Glomerular visceral epithelial cell (primary cell): ENCODE measurements around the gene CISH.

Source experiments
- DNase-seq: peaks from one replicate; pipeline ENCODE4 v3.0.0-alpha.2; 2016; ENCODE audit errors: extremely low spot score

Gene CISH

DNA sequence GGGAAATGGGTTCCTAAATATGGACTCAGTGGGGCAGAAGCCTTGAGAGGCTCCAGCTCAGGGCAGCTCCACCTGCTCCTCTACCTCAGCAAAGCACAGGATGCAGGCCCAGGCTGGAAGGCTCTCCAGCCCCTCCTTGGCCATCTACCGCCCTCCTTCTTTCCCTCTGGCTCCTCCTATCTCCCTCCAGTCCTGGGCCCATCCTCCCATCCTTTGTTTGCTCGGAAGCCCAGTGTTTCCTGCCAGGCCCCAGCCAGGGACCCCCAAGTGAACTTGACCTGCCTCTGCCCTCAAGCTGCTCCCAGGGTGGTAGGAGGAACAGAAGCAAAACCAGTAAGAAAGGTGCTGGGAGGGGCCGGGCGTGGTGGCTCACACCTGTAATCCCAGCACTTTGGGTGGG is 25.4 kb upstream of the CISH start:
- DNase-seq, result no peak

DNA sequence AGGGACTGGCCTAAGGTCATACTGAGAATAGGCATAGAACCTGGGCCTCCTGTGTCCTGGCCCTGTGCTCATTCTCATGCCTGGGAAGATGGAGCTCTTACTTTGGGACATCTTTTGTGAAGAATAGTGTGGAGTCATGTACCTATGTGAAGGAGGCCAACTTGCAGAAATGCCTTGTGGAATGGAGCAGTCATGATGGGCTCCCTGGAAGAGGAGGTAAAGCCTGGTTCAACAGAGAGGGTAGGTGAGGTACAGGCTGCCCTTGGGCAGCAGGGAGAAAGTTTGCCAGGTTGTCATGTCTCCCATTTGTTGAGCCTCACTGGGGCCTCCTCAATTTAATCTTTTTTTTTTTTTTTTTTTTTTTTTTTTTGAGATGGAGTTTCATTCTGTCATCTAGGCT is 23.5 kb upstream of the CISH start:
- DNase-seq, result no peak

DNA sequence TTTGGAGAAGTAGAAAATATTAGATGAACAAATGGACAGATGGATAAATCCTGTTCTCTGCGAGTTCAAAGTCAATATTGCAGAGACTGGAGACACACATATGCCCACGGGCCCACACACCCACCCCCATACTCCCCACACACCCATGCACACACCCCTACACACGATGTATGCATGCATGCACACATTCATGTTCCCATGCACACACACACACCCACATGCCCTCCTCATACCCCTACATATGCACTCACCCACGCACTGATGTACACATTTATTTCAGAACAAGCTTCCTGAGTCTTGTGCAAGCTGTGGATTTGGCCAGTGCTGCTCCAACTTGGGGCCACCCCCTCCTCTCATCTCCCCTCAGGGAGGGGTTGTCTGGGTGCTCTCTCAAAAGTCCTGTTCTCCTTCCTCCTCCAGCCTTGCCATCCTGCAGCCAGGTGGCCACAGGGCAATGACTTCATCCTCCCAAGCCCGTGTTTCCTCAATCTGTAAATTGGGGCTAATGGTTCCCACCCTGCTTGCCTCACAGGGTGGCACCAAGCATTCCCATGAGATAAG is 21.7 kb upstream of the CISH start:
- no peak for DNase-seq

DNA sequence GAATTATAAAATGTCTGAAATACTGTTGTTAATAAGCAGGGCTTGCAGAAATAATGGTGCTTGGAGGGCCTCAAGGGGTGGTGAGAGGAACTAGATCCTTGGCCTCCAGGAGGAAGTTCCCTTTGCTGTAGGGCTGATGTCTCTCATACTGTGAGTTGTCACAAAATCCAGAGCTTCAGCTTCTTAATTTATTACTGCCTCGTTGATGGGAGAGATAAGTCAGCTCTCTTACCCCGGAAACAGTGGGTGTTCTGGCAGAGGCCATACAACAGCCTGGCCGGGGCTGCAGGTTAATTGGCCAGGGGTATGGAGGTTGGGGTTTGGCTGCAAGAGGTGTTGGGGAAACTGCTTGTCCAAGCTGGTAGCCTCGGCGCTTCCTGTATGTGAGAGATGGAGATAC is 20.9 kb upstream of the CISH start:
- no peak for DNase-seq

DNA sequence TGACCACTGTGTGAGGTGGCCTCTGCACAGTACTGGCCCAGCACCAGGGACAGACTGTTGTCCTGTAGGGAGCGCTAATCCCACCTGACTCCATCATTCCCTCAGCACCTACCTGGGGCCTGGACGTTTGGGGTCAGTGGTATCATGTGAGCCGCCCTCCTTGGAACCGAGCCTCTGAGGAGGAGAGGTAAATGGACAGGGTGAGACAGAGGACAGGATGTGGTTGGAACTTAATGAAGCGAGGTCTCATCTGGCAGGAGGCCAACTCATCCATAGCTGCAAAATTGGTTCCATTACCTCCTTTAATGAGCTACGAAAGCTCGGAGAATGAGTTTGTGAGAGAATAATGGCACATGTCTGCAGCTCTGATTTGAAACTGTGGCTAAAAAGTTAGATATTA is 19.3 kb upstream of the CISH start:
- DNase-seq, result peak; percentile 89

DNA sequence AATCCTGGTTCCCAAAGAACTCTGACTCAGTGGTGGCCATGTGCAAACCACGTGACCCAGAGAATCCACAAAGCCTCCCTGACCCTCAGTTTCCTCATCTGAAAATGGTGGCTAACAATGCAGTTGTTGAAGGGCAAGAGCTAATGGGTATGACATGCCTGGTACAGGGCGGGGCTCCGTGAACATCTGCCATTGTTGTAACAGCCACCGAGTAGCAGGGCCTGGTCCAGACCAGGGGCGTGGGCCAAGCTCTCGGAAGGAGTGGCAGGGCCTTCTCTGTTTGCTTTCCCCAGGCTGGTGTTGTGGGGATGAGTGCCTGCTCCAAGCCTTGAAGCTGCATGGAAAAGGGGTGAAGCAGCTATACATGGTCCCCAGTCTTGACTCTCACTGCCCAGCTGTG is 18.8 kb upstream of the CISH start:
- DNase-seq, result peak; percentile 11

DNA sequence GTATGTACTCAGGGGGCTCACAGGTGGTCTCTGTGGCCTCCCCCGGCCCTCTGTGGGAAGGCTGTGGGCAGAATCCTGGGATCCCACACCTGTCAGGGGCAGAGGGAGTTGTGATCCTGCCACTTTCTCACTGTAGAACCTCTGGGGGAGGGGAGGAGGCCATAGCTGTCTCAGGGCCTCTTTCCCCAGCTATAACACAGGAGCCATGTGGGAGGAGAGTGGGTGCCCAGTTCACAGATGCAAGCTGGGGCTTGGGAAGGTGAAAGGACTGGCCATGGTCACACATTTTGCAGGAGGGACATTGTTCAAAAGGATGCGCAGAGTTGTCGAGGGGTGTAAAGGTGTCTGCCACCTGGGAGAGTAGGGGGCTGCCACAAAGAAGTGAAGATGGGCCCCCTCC is 17.0 kb upstream of the CISH start:
- DNase-seq, result no peak

DNA sequence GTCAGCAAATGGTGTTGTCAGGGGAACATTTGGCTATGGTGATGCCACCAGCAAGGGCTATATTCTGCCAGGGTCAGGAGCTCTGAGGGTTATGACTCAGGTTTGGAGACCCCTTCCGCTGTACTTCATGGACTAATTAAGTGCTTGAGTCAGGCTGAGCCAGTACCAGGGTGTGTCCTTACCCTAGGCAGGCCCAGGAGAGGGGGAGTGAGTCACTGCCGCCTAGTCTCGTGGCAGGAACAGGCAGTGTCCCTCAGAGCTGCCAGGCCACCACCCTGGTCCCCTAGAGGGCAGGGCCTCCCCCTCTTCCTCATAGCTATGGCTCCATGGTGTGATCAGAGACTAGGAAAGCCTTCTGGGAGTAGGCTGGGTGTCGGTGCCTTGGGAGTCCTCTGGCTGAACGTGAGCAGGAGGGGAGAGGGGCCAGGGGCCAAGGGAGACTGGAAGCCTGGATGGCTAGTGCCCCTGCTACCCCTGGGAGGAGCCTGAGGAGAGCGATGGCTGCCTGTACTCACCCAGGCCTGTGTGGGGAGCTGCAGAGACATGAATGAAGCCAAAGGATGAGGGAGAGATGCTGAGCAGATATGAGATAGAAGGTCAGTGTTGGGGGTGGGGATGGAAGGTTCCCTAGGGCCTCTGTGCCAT is 16.0 kb upstream of the CISH start:
- peak; percentile 86 for DNase-seq

DNA sequence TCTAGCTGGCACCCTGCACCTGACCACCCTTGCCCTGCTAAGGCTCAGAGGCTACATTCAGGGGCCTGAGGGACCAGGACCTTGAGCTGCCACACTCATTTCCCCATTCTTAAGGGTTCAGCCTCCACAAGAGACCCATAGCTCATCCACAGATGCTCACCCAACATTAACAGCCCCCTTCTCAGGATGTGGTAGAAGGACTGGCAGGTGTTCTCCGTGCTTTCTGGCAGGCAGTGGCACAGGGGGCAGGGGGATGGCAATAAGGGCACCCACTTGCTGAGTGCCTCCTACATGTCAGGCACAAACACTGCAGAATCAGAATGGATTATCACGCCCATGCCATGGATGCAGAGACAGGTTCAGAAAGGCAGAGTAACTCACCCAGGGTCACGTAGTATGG is 14.8 kb upstream of the CISH start:
- DNase-seq, result no peak

DNA sequence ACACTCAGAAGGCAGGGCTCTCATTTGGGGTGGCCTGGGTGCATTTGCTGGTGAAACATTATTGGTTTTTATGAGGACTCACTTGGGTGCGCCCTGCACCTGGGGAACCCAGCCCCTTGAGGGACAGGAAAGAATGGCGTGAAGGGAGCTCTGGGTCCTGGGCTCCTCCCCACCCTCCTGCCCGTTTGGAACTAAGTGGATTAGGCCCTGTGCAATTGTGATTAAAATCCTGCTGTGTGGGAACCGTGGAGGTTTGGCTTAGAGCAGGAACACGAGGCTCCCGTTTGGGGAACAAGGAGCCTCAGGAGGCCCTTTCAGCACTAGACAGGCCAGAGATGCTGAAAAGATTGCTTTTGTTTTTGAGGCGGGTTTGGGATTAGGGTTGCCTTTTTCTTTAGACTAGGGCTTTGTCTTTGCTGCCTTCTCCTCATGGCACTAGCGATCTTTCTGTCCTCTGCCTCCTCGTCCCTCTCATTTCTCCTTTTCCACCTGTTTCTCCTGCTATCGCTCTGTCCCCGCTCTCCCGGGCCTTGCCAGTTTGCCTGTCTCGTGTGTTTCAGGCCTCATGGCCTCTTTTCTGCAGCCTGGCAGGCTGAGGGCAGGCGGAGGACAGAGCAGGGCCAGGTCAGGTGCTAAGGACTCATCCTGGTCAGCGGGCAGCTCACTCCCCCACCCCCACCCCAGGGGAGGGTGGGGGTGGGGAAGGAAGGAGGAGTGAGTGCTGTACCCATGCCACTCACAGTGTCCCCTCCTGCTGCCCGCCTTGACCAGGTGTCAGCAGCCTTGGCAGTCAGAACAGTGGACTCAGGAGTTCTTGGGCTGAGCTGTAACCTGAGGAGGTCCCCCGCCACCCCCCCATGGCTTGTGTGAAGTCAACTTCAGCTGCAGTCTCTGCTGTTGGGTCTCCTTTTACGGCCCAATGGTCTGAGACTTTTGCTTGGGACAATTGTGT is 13.9 kb upstream of the CISH start:
- no peak for DNase-seq

DNA sequence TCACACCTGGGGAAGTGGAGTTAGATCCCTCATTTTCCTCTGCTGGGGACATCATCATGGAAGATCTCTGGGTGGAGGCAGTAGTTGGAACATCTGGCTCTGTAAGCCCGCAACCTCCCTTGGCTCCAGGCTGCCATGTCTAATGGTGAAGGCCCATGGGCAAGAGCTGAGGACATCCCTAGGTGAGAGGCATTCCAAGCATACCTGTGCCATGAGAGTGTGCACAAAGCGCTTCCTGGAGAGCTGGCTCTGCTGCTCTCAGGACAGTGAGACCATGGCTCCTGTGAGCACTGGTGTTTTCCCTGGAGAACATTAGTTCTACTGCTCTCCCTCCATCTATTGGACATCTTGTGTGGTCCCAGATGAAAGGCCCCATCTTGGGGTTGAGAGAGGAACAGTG is 13.1 kb upstream of the CISH start:
- peak; percentile 59 for DNase-seq

DNA sequence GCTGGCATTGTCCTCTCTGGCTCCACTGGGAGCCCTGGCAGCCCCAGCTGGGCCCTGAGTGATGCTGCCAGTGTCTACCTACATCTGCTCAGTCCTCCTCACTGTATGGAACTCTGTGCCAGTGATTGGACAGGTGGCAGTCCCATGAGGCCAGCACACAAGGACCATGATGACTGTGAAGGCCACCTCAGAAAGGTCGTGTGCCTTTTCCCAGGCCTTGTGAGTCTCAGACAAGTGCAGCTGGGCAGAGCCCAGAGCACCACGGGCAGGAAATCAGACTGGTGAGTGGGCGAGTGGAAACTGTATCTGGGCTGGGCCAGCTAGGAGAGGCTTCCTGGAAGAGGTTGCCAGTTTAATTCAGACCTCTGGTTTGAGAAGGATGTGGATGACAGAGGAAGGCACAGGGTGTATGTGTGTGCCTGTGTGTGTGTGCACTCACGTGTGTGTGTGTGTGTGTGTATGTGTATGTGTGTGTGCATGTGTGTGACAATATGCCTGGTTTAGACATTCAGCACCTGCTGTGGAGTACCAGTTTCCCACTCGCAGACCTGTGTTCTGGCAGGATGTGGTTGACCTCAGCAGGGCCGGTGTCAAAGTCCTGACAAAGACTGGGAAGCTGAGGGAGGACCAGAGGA is 12.4 kb upstream of the CISH start:
- DNase-seq, result peak; percentile 53

DNA sequence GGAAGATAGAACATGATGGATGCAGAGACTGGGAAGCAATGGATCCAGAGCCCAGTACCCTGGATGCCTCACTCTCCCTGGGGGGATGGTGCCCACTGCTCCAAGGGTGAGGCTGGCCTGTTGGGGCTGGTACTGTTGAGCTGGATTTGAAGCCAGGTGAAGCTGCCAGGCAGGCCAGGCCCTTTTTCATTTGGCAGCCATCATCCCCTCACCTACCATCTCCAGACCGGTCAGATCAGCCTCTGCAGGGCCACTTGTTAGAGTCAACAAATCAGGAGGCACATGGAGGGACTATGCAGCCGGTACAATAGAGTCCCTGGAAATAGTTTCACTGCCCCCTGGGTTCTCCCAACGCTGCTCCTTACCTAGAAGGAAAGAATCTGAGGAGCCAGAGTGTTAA is 11.3 kb upstream of the CISH start:
- DNase-seq, result no peak

DNA sequence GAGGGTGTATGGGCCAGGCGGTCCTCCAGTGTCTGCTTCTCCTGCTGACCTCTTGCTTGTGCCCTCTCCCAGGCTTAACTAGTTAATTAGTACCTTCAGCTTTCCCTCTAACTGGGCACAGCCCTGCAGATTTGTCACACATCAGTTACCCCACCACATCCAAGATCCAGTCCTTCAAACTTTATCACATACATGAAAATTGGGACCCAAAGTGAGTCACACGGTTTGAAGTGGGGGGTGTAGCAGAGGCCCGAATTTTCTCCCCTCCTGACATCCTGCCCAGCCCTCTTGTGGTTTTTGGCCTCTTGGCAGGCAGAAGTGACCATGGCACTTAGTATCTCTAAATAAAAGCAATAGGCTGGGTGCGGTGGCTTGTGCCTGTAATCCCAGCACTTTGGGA is 9.2 kb upstream of the CISH start:
- DNase-seq, result peak; percentile 94

DNA sequence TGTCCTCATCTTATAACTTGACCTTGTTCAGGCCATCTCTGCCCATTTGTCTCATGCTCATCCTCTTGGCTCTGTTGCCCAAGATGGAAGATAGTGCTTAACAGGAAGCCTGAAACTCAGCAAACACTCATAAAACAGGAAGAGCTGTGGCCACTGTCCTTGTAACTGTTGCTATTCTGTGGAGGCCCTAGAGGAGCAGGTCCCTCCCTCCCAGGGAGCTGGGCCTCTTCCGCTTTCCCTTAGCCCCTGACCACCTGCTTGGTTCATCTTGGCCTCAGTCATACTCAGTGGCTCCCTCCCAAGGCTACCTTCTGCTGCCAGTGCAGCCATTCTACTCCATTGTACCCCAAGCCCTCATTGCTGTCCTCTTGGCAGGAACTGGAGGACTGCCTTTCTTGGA is 8.8 kb upstream of the CISH start:
- no peak for DNase-seq

DNA sequence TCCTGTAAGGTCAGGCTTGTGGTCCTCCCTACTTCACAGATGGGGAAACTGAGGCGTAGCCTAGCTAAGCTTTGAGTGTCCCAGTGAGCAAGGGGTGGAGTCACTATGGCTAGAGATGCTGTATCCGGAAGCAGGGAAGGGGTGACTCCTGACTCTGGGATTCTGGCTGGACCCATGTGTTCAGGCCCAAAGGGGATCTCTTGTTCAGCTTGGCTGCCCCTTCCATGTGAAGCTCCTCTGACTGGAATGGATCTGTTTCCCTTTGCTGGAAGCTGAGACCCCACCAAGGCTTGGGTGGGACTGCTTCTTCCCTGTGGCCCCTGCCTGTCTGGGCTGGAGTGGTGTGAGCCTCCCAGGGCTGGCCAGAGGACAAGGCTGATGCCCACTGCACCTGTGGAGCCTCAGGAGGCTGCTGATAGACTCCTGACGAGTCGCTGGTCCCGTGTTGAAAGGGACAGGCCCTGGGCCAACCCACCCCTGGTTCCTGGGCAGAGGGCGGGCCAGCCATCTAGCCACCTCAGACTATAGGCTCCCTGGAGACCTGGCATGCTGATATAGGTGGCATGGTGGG is 6.4 kb upstream of the CISH start:
- DNase-seq, result no peak

DNA sequence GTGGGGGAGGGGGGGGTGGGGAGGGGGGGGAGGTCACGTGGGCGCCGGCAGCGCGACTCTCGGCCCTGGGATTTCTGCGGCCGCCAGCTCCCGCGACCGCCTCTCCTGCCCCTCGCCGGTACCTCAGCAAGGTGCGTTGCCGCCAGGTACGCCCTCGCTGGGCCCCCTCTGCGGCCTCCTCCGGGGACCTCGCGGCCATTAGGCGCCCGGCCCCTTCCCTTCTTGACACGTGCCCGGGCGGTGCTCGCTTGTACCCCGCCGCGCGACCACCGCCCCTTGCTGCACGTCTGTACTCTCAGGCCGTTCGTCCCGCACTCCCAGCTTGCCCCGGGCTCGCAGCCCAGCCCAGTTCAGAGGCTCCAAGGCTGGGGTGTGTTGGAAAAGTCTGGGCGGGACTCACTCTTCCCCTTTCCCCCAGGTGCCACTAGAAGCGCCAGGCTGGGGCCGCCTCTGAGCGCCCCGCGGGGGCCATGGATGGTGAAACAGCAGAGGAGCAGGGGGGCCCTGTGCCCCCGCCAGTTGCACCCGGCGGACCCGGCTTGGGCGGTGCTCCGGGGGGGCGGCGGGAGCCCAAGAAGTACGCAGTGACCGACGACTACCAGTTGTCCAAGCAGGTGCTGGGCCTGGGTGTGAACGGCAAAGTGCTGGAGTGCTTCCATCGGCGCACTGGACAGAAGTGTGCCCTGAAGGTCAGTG is 5.7 kb upstream of the CISH start, which contains the start of gene MAPKAPK3:
MAPKAPK3 (plus strand) TSS at position 56 of the 696 bp plus-strand sequence; CDS start at position 471, 415 bp downstream.
- no peak for DNase-seq

DNA sequence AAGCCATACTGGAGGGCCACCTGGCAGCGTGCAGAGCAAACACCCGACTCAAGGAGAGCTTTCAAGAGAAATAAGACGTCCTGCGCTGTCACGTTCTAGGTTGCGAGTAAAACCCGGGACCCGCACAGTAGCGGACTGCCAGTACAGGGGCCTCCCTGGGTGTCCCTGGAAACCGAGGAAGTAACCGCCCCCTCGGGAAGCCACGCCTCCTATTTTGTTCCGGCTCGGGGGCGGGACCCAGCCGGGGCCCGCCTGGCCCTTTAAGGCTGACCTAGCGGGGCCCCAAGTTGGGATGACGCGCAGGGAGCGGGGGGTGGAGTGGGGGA is 5.2 kb upstream of the CISH start:
- DNase-seq, result peak; percentile 89

DNA sequence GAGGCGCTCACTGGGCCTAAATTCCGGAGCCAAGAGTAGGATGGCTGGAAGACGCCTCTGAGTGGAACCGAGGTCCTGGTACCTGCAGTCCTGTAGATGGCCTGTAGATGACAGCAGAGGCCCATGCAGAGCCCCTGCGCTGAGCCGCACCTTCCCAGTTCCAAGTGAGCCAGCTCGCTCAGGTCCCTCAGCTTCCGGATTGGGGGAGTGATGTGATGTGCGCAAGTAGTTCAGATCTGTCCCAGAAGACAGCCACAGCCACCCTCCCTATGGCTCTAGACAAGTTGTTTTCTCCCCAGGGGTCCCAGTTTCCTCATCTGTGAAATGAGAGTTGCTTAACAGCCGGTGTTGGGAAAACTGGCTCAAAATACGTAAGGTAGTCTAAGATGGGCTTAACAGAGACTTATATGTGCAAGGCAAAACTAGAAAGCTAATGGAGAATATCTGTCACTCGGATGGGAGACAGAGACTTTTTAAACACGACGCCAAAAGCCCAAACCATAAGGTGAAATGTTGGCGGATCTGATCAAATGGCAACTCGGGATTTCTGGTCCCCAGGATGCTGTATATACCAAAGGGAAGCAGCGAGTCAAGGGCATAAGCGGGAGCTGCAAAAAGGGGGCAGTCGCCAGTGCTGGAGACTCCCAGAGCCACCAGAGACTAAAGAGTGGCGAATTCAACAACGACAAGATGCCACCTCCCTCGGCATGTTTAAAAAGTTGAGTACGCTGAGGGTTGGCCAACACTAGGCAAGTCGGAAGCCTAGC is 4.6 kb upstream of the CISH start:
- peak; percentile 87 for DNase-seq

DNA sequence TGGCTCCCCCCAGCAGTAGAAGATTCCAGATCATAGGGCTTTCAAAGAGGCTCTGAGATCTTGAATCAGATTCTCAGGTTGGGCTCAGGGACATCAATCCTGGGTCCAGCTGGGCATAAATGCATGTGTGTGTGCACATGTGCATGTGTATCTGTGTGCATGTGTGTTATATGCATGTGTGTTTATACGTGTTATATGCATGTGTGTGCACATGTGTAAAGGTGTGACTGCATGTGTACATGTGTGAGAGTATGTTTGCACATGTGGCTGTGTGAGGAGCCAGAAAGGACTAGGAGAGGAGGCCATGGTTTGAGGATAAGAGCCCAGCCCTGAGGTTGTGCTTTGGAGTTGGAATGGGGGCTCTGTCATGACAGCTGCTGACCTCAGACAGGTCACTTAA is 3.6 kb upstream of the CISH start:
- no peak for DNase-seq
